Measurements from ENCODE around the gene CALHM2.
"Not testable (repeated sequence)": the region's sequence is repeated elsewhere in the genome, so short reads cannot be mapped to it uniquely, and the experiment has no call there.

CALHM2 gene

GRCh38 chr10:103451831-103452505, at the start of gene CALHM2:
Gene CALHM2, minus strand, starts transcription at chr10:103452370. Its CDS starts 2,429 bp downstream, at chr10:103449941.
- peak; percentile 56 for DNase-seq

DNA sequence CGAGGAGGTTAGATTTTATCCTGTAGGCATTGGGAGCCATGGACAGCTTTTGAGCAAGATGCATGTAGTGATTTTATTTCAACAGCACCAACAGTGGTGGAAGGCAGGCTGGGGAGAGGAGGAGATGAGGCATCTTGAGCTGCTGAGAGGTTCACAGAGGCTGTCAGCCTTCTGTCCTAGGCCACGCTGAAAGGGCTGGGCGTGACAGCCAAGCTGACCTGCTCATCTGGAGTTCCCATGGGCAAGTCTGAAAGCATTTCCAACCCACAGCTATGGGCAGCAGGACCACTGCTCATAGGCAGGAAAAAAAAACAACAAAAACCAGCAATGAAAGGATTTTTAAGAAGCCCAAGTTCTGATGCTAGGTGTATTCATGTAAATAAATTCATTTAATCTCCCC, 49.0 kb upstream of the CALHM2 start:
- no peak for DNase-seq

DNA sequence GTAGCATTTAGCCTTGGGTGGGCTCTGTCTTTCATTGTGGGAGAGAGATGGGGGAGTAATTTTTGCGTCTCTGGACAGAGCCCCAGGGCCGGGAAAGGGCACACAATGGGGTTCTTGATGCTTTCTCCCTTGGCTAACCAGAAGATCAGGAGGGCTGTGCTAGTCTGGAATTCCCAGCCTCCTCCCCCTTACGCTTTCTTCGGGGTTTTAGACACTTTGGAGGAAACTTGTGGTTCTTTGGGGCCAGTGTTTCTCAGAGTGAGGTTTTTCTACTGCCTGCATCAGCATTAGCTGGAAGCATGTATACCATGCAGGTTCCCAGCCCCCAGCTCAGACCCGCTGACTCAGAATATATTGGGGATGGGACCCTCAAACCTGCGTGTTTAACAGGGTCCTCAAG, 48.3 kb upstream of the CALHM2 start:
- DNase-seq = no peak

DNA sequence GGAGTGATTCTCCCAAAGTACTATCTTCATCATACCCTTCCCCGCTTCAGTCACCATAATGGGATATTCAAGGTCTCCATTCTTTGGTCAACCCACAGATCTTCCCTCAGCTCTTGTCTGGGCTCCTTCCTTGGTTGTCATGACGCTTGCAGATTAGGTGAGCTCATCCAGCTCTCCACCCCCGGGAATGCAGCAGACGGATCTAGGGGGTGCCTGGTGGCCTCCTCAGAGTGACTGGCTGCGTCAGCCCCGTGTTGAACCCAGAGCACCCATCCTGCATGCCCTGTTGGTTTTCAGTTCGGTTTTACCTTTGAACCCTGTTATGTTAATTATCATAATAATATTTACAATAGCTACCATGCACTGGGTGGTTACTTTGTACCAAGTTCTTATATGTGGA, 47.7 kb upstream of the CALHM2 start:
- DNase-seq = no peak

DNA sequence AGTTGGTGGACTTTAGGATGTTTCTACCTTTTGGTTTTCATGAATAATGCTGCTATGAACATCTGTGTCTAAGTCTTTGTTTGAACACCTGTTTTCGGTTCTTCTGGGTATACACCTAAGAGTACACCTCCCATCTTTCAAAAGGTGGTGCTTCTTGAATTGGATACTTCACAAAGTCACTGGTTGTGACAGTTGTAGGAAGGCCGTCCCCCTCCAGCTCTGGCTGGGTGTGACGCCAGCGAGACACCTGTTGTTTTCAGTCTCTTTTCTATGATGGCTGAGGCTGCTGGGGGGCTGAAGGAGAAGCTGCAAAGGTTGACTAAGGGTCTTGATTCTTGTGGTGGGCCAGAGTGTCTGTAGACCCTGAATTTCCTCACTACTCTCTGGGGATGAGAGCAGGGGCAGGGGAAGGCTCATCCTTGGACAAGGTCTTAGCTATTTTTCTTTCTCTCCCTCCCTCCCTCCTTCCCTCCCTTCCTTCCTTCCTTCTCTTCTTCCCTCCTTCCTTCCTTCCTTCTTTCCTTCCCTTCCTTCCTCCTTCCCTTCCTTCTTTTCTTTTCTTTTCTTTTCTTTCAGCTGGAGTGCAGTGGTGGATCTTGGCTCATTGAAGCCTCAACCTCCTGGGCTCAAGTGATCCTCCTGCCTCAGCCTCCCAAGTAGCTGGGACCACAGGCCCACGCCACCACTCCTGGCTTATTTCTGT, 46.9 kb upstream of the CALHM2 start:
- DNase-seq = no peak

GRCh38 chr10:103497161-103497915, 45.2 kb upstream of the CALHM2 start:
- no peak for DNase-seq

GRCh38 chr10:103495321-103495720, 43.2 kb upstream of the CALHM2 start:
- no peak for DNase-seq

GRCh38 chr10:103493916-103494877, 42.0 kb upstream of the CALHM2 start:
- no peak for DNase-seq

GRCh38 chr10:103493362-103493915, 41.3 kb upstream of the CALHM2 start, which contains the start of gene NEURL1:
Gene NEURL1, plus strand, starts transcription at chr10:103493705. Its CDS starts 683 bp downstream, at chr10:103494388.
- DNase-seq = no peak

DNA sequence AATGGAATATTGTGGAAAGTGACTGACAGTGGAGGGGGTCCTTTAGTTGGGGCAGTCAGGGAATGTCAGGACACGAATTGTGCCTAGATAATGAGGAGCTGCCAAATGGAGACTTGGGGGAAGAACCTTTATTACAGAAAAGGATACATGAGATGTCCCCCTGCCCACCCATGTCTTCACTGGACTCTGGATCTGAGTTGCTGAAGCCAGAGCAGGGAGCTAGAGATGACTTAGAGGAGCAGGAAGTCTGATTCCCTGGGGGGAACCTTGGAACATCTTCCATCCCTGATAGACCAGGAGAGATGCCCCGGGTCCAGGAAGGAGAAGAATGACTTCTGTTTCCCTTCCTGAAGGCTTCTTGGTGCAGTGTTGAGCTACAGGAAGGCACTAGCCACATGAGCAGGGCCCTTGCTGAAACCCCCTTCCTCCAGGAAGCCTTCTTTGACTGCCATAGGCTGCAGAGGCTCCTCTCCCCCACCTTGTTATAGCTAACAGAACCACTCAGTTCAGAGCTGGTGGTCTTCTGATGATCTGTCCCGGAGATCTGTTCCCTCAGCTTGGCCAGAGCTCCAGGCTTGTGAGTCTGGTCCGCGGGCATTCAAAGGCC, 40.6 kb upstream of the CALHM2 start:
- no peak for DNase-seq

DNA sequence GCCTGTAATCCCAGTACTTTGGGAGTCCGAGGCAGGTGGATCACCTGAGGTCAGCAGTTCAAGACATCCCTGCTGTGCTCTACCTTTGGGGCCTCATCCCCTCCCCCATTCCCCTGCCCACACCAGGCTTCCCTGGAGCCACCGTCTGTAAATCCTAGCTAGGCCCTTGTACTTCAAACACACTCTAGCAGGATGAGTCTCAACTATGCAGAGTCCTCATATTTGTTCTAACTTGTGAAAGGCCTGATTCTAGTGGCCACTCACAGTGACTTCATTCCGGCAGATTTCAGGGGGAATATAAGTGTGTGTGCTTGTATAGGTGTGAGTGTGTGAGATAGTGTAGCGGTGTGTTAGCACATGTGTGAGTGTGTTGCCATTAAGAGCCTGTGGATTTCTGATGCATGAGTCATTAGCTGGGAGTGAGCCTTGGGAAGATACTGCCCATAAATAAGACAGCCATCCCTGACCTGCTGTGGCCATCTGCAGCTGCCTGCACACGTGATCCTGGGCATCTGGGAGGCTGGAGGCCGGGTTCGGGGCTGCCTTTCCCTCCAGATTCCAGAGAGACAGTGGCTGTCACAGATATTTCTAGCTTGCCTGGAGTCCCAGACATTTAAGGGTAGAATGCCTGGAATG, 39.7 kb upstream of the CALHM2 start:
- DNase-seq = no peak

DNA sequence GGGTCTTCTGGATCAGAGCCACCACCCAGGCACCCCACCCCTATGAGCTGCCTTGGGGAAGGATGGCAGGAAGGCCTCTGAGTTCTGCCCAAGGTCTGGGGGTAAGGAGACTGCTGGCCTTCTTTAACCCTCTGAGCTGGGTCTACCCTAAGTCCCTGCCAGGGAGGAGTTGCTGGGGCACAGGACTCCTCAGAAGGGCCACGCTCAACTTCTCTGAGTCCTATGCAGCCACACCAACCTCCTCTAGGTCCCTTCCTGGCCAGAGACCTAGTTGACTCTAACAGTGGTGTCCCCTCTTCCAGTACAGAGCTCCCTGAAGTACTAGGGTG, 38.8 kb upstream of the CALHM2 start:
- DNase-seq = no peak

DNA sequence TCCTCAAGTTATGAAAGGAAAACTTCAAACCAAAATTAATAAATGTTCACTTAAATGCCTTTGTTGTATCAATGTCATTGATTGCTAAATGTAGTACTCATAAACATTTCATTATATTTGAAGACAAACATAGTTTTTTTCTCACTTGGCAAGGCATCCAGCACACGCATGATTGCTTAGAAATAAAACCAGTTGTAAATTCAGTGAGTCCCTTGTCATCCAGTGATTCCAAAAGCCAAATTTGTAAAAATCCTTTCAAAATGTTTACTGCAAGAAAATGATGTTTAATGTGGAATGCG, 35.2 kb upstream of the CALHM2 start:
- DNase-seq = no peak

DNA sequence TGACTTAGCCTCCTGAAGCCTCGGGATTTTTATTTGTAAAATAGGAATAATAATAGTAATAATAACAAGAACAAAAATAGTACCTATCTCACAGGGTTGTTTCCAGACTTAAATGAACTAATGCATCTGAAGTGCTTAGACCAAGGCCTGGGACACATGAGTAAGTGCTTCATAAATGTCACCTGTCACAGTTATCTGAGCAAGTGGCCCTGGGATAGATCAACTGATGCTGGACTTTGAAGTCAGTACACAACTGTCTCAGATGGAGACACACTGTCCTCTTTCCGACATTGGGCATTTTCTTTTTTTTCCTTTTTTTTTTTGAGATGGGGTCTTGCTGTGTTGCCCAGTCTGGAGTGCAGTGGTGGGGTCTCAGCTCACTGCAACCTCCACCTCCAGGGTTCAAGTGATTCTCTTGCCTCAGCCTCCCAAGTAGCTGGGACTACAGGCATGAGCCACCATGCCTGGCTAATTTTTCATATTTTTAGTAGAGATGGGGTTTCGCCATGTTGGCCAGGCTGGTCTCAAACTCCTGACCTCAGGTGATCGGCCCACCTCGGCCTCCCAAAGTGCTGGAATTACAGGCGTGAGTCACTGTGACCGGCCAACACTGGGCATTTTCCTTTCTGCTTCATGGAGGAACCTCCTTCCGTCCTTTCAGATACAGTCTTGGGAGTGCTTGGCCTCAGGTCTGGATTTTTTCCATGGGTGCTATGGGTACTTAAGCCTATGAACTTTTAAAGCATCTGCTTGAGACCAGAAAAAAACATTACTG, 34.7 kb upstream of the CALHM2 start:
- DNase-seq = not testable (repeated sequence)

GRCh38 chr10:103481974-103482531, 29.9 kb upstream of the CALHM2 start:
- DNase-seq = peak; percentile 73

DNA sequence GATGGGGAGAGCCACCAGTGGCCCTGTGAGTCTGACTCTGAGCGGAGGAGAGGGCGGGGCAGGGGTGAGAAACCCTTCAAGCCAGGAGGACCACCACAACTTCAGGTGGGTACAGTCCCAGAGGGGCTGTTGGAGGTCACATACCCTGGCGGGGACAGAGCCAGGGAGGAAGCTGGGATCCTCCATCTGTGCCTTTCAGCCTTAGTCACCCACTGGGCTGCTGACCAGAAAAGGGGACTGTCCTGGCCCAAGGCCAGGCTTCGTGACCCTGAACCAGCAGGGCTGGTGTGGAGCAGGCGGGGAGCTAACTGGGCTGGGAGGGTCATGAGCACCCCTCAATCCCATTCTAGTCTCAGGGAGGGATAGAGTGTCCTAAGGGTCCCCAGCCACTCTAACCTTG, 28.4 kb upstream of the CALHM2 start:
- no peak for DNase-seq

GRCh38 chr10:103479135-103479534, 27.0 kb upstream of the CALHM2 start, which contains the start of gene CALHM3:
Gene CALHM3, minus strand, starts transcription at chr10:103479240. Its CDS starts 208 bp downstream, at chr10:103479032.
- DNase-seq = no peak

DNA sequence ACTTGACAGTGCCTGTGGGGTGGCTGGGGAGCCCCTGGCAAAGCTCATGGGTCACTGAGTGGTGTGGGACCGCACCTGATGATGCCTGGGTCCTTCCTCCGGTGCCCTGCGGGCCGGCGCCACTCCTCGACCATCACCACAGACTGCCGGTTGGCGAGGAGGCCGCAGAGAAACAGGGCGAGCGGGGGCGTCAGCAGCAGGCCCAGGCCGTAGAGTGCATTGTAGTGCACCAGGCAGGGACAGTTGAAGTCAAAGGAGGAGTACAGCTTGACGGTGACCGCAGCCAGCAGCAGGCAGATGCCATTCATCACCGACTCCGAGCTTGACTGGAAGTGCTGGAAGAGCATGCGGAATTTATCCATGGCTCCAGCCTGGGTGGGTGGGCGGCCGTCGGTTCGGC, 26.5 kb upstream of the CALHM2 start:
- no peak for DNase-seq

GRCh38 chr10:103476046-103476768, 24.0 kb upstream of the CALHM2 start:
- DNase-seq = no peak

- no peak for DNase-seq
Observed at GRCh38 chr10:103475437-103475836, 23.3 kb upstream of the CALHM2 start.
